Measurements from ENCODE around the gene CHTF18. TPM values are rescaled to one million over a fixed set of nuclear protein-coding genes. Genes with fewer than 3 reads are reported as not detected.

The CHTF18 gene
- total and polyA plus RNA-seq, 2 of the 4 experiments (the other 2 are of a cell fraction) = 3.2 to 21.4 TPM

- WGBS, 2 experiments (ENCODE audit: extremely low coverage in 2 of 2, insufficient read length in 1 of 2) = 79% methylated on average over 5 of the region's 11 CpGs; no CpG with 5 or more reads in 1 of the 2 experiments
Measured at GRCh38 chr16:754656-755055, 33.8 kb upstream of the CHTF18 start.

More at GRCh38 chr16:754656-755055, 33.8 kb upstream of the CHTF18 start:
- no peak overlapping the region for H3K14ac ChIP-seq (replicated peaks; ENCODE audit: low read depth, low read length)
- in situ Hi-C loops (cut with MboI; ENCODE audit: low sequenced_read_pairs) = no loop called here
- no peak overlapping the region for H3K56ac ChIP-seq (ENCODE audit: extremely low read depth, insufficient read depth, low read length)
- H3K18ac ChIP-seq (ENCODE audit: low read depth, low read length) = no peak overlapping the region
- no peak overlapping the region for H2BK20ac ChIP-seq (ENCODE audit: low read depth, low read length)
- H2BK15ac ChIP-seq (ENCODE audit: low read depth, low read length) = no peak overlapping the region
- H3K27me3 ChIP-seq (ENCODE audit: control insufficient read depth, insufficient read depth, low read length) = peaks cover 12% of the 10 kb centered on the region
- no peaks in the 10 kb centered on the region for H3K36me3 ChIP-seq (ENCODE audit: control insufficient read depth, insufficient read depth, low read length)
- no peak overlapping the region for H2AK5ac ChIP-seq (ENCODE audit: low read depth, low read length)
- ATAC-seq (ENCODE audit: low read depth) = no peak
- H3K23ac ChIP-seq (ENCODE audit: low read depth, low read length) = no peak overlapping the region
- H4K5ac ChIP-seq (ENCODE audit: low read depth, low read length) = no peak overlapping the region
- H3K4me2 ChIP-seq (ENCODE audit: low read depth, low read length) = no peak overlapping the region
- no peak overlapping the region for H2AK9ac ChIP-seq (replicated peaks; ENCODE audit: low read depth, low read length, poor library complexity)
- BruUV-seq (replicated peaks) = no TSS peak
- CTCF ChIA-PET = no interaction called here
- no peak overlapping the region for H2BK120ac ChIP-seq (ENCODE audit: low read depth, low read length)
- POLR2A ChIA-PET (ENCODE audit: unreplicated experiment) = no interaction called here
- H3K9ac ChIP-seq (ENCODE audit: low read depth, low read length) = no peak overlapping the region
- no peaks in the 10 kb centered on the region for H4K20me1 ChIP-seq (ENCODE audit: insufficient read depth, low read length)
- H3K4me1 ChIP-seq (ENCODE audit: control insufficient read depth, insufficient read depth, low read length) = no peaks in the 10 kb centered on the region
- no peak overlapping the region for H3K4ac ChIP-seq (ENCODE audit: low read depth, low read length)
- H4K91ac ChIP-seq (ENCODE audit: insufficient read depth, low read depth, low read length) = no peak overlapping the region
- no peak for DNase-seq
- H3K9me1 ChIP-seq (ENCODE audit: insufficient read depth, low read length) = no peaks in the 10 kb centered on the region
- no peak overlapping the region for H3K4me3 ChIP-seq (ENCODE audit: insufficient read depth, low read depth, low read length)
- H2BK5ac ChIP-seq (ENCODE audit: low read depth, low read length, poor library complexity, severe bottlenecking) = no peak overlapping the region
- H3K79me1 ChIP-seq (ENCODE audit: low read depth in 1 of 2, low read length in 2 of 2) = no peaks in the 10 kb centered on the region
- dilution Hi-C loops (cut with HindIII; ENCODE audit: low sequenced_read_pairs, unreplicated experiment) = no loop called here
- peaks cover 3% of the 10 kb centered on the region for H3K9me3 ChIP-seq (ENCODE audit: control insufficient read depth, insufficient read depth, low read length)
- no peak overlapping the region for H4K8ac ChIP-seq (ENCODE audit: low read depth in 2 of 2, low read length in 2 of 2)
- intact Hi-C loops (cut with micrococcal nuclease) = no loop called here
- no peak overlapping the region for H2AFZ ChIP-seq (replicated peaks; ENCODE audit: low read length, poor library complexity)
- no peak overlapping the region for H3K27ac ChIP-seq (ENCODE audit: insufficient read depth, low read length)
- TF ChIP-seq SMC3 (IDR thresholded peaks at IDR 0.05; ENCODE audit: low read depth, low read length) (no peak), MXI1 (IDR thresholded peaks at IDR 0.05; ENCODE audit: borderline replicate concordance, low read depth, low read length) (no peak), RAD21 (IDR thresholded peaks at IDR 0.05; ENCODE audit: low read length) (no peak), RCOR1 (IDR thresholded peaks at IDR 0.05; ENCODE audit: insufficient replicate concordance, low read length) (no peak), POLR2A (IDR thresholded peaks at IDR 0.05; ENCODE audit: low read depth, low read length) (no peak), ELK1 (IDR thresholded peaks at IDR 0.05; ENCODE audit: borderline replicate concordance, low read depth, low read length) (no peak), USF2 (IDR thresholded peaks at IDR 0.05; ENCODE audit: low read depth, low read length) (no peak)
